GM18951 (cell line): ENCODE data around the gene SLC2A10.

ENCODE experiments used
- POLR2A ChIP-seq: IDR thresholded peaks from 4 replicates; pipeline ENCODE4 v1.6.1; 2011; ENCODE audit warnings: mild to moderate bottlenecking; ENCODE audit not compliant: insufficient read length, insufficient read depth; ENCODE audit errors: extremely low read depth
- in situ Hi-C: fragments of 300-500 bp; cut with MboI; formaldehyde crosslinking; loops from one replicate; pipeline ENCODE4 v1.12.0; 2022; ENCODE audit warnings: low sequenced_read_pairs, mixed read lengths, inconsistent platforms; ENCODE audit not compliant: unreplicated experiment

The SLC2A10 gene

DNA sequence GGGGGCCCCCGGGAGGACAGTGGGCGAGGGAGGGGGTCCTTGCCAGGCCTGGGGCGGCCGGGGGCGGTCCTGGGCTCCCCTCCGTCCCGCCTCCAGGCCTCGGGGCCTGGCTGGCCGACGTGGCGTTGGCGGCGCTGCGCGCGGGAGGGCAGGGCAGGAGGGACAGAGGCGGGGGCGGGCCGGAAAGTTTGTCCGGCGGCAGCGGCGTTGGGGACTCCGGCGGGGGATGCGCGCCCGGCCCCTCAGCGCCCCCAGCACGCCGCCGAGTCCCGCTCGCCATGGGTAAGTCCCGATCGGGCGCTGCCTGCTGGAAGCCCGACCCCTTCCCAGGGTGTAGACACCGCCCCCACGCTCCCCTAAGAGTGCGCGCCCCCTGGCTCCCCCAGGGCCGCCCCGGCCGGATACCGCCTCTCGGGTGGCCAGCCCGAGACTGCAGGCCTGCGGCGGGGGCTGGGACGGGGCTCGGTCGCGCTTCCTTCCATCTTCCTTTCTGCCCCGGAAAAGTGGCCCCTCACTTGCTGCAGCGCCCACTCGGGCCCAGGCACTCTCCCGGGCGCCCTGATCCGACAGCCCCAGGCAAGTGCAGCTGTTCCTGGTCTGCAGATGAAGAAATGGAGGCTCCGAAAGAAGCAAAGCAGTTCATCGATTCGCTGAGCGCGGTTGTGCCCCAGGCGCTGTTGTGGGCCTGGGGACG, at the start of gene SLC2A10:
Gene SLC2A10, plus strand, starts transcription at position 191 of the 694 bp plus-strand sequence. Its CDS starts 88 bp downstream, at position 279.
- in situ Hi-C loops, result no loop called here
- TF ChIP-seq POLR2A, result no peak

DNA sequence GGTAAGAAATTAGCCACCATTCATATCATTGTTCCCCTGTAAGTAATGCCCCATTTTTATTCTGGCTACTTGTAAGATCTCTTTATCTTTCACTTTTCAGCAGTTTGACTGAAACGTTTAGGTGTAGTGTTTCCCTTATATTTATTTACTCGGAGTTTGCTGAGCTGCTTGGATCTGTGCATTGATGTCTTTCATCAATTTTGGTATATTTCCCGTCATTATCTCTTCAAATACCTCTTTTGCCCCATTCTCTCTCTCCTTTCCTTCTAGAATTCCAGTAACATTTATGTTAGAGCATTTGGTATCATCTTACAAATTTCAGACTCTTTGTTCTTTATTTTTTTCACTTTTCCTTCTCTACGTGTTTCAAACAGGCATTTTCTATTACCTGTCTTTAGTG, 49.0 kb upstream of the SLC2A10 start:
- no peak for TF ChIP-seq POLR2A
- in situ Hi-C loops, result no loop called here

DNA sequence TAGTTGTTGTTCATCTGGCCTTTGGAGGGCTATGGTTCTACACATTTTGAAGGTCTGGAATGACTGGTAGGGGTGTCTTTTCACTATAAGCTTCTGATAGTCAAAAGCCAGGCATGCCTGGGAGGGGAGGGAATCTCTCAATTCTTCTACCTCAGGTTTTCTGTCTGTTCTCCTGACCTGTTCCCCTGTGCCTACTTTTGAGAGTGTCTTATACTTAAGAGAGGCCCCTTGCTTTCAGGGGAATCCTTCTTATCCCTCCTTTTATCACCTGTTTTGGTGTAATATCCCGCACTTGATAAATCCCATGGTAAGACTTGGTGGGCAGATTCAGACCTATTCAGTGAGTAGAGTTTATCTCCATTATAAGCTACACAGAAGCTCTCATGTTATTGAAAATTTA, 47.8 kb upstream of the SLC2A10 start:
- in situ Hi-C loops, result no loop called here
- no peak for TF ChIP-seq POLR2A

DNA sequence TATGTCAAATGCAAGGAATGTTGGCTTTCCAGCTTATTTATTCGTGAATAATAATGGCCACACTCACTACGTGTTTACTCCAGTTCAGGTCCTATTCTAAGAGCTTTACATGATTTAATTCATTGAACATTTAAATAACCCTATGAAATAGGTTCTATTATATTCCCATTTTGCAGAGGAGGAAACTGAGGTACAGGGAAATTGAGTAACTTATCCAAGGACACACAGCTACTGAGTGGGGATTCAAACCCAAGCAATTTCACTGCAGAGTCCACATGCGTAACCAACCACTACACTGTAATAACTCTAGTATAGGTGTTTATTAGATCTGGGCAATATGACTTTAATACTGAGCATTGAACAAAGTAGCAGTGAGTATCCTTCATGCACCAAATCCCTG, 45.9 kb upstream of the SLC2A10 start:
- in situ Hi-C loops, result no loop called here
- no peak for TF ChIP-seq POLR2A

DNA sequence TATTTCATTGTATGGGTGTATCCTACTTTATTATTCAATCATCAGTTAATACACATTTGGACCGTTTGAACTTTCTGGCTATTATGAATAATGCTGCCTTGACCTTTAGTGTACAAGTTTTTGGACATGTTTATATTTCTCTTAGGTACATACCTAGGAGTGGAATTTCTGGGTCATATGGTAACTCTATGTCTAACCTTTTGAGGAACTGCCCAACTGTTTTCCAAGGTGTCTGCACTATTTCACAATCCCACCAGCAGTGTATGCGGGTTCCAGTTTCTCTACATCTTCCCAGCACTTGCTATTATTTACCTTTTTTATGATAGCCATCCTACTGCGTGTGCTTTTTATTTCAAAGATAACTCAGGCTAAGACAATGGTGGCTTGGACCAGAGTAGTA, 43.8 kb upstream of the SLC2A10 start:
- in situ Hi-C loops, result no loop called here
- no peak for TF ChIP-seq POLR2A

DNA sequence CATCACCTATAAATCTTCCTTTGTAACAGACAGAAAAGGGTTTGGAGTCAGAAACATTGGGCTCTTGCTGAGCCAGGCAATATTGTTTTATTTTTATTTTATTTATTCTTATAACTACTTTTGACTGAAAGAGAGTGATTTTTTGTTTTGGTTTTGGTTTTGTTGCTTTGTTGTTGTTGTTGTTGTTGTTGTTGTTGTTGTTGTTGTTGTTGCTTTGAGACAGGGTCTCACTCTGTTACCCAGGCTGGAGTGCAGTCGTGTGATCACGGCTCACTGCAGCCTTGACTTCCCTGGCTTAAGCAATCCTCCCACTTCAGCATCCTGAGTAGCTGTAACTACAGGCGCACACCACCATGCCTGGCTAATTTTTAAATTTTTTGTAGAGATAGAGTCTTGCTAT, 43.1 kb upstream of the SLC2A10 start:
- TF ChIP-seq POLR2A, result no peak
- in situ Hi-C loops, result no loop called here

DNA sequence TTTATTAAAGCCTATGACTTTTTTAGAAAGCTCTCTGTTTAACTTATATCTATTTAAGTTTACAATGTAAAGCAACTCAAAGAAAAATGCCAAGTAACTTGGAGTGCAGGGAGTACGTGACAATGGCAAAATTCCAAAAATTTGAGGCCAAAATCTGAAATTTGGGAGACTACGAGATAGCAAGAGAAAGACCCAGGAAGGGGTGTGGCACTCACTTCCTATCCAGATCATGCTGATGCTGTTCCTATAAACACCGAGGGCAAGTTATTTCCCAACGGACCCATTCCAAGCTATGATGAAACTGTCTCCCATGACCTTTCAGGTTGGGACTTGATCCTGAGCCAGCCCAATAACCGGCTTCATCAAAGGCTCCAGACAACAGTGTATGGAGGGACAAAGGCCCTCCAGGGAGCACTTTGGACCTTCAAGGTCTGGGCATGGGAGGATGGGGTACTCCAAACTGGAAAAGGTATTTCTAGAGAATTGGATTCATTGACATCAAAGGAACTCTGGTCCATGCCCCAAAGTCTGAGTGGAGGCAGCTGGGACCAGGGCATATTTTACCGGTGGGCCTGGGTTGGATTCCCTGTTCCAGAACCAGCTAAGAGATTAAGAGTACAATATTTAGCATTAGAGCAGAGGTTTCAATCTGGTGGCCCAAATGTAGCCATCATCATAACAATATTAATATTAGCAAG, 42.5 kb upstream of the SLC2A10 start:
- in situ Hi-C loops, result no loop called here
- TF ChIP-seq POLR2A, result no peak

DNA sequence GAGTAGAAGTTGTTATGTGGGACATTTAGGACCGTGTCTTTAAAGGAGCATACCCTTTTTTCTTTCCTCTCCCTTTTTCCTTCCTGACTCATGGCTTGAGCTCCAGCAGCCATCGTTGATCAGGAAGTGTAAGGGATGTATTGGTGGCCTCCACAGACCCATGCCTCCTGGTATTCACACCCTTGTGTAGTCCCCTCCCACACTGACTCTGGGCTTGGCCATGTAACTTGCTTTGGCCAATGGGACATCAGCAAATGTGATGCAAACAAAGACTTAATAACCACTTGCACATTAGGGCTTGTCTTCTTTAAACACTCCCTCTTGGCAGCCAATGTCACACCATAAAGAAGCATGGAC, 39.2 kb upstream of the SLC2A10 start:
- TF ChIP-seq POLR2A, result no peak
- in situ Hi-C loops, result no loop called here

DNA sequence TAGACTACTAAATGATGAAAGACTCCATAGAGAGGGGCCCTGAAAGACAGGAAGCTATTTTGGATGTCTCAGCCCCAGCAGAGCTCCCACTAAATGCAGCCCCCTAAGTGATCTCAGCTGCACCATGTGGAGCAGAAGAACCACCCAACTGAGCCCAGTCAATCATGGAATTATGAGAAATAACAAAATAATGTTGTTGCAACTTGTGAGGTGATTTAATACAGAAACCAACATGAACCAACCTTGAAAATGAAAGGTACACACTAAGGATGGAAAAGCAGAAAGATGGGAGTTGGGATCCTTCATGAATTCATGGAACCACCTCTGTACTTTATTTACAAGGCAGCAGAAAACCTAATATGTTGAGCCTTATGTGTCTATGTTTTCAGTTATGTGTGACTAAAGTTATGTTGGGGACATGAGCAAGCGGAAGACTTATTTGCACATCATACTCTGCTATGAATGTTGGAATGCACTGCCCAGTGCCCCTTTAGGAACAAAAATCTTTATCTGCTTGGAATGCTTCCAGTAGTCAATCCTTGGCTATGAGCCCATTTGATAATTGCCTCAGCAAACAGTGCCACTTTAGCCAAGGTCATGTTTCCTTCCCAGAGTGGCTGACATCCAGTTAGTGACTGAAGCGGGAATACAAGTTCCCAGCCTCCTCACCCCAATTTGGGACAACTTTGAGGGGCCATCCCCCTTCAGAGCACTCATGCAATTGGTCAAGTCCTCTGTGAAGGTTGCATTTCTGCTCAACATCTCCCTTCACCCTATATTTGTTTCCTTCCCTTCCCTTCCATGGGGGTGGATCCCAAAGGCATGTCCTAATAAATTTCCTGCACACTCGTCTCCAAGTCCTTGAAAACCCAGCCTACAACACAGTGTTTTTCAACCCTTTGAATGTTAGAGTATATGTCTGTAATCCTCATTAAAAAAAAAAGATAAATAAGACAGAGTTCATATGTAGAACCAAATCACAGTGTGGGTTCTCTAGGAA, 38.6 kb upstream of the SLC2A10 start:
- in situ Hi-C loops, result no loop called here
- TF ChIP-seq POLR2A, result no peak

DNA sequence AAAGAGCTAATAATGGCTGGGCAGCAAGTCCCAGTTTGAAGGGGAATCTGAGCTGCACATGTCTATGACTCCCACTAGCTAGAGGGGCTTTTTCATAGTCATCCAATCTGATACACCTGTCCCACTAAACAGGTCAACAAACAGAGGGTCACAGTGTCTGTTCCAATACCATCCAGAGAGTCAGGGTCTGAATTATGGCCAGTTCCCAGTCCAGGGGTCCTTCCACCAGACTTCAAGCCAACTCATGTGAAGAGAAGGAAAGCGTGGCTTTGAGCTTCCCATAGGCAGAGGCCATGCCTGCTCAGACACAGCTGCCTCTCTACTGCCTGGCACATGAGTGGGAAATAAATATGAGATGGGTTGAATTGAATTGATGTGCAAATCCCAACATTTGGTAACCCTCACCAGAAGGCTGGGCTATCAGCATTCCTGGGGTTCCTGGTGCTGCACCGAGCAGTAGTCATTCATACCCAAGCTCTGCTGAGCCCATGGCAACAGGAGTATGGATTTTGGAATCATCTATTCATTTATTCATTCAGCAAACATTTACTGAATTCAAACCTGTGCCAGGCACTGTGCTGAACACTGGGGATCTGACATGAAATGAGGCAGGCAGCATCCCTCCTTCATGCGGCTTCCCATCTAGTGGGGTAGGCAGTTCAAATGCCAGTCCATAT, 37.4 kb upstream of the SLC2A10 start:
- in situ Hi-C loops, result no loop called here

DNA sequence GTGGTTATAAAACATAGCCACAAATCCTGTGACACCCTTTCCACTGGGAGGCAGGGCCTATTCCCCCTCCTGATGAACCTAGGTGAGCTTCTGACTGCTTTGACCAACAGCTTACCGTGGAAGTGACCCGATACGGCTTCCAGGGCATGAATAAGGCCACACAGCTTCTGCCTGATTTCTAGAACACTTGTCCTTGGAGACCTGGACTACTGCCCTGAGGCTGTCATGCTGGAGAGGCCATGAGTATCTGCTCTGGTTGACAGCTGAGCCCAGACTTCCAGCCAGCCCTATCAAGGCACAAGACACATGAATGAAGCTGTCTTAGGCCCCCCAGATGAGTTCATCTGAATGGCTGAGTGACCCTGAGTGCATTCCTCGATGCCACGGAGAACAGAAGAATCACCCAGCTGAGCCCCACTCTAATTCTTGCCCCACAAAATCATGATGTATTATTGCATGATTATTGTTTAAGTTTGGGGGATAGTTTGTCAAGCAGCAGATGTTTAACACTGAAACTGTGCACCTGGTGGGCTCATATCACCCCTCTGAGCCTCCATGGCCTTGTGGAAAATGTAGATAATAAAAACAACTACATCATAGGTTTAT, 36.8 kb upstream of the SLC2A10 start:
- TF ChIP-seq POLR2A, result no peak
- in situ Hi-C loops, result no loop called here

More for the DNA sequence above, 37.4 kb upstream of the SLC2A10 start:
- TF ChIP-seq POLR2A, result no peak
